ENCODE results near the gene NFE2.

The NFE2 gene

DNA sequence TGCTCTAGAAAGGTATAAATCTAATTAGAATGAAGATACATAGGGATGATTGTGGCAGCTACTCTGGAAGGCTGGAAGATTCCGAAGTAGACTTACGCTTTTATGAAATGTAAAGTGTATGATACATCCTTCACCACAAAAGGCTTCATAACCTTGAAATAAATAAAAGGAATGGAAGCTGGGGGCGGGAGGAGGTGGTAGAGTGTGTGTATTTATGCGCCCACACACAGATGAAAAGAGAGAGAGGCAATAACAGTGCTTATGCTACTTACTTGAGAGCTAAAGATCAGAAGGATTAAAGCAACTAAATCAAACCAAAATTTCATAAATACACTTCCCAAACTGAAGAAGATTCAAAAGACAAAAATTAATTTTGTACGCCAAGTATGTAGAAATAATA is 51.3 kb downstream of the NFE2 start:
- no peak for DNase-seq (ENCODE audit: low spot score)

DNA sequence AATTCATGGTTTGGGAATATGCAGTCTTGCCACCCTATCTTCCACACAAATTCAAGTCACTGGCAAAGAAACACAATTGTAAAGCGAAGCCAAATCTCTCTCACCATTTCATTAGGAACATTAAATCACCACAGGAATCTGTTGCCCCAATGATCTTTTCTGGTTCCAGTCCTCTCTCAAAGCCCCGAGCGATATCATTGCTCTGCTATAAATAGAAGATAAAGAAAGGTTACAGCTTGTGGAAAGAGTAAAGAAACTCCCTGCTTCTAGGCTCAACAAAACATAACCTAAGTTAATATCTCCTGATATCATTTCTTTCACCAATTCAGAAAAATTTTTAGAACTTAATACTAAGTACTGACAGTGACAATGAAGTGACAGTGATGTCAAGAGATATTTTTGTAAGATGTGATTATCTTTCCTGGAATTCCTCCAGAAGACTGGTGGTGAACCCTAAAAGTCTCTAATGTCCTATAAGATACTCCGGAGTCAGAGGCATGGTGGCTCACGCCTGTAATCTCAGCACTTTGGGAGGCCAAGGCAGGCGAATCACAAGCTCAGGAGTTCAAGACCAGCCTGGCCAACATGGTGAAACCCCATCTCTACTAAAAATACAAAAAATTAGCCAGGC is 54.7 kb downstream of the NFE2 start:
- no peak for DNase-seq (ENCODE audit: low spot score)
